Muscle layer of duodenum (tissue), 2 donors: ENCODE data around the gene PZP.
A peak's percentile ranks its signal among the peaks of the same experiment; 100 is the strongest.
"Not testable (repeated sequence)": the region's sequence is repeated elsewhere in the genome, so short reads cannot be mapped to it uniquely, and the experiment has no call there.

Source experiments
- H3K27ac ChIP-seq: one replicate; pipeline ENCODE4 v1.7.0; 2013; ENCODE audit warnings: mild to moderate bottlenecking, low read length
- H3K27me3 ChIP-seq: one replicate; pipeline ENCODE4 v1.7.0; 2013; ENCODE audit warnings: low read depth, mild to moderate bottlenecking, control low read depth, low read length
- H3K36me3 ChIP-seq, 2 donors: one replicate each; pipeline ENCODE4 v1.7.0; 2013; ENCODE audit warnings: low read length in 2 of 2, control low read depth in 1 of 2, mild to moderate bottlenecking in 1 of 2; ENCODE audit not compliant: insufficient read depth in 2 of 2, control insufficient read depth in 1 of 2
- H3K4me1 ChIP-seq, 2 donors: one replicate each; pipeline ENCODE4 v1.7.0; 2013; ENCODE audit warnings: low read length in 2 of 2, mild to moderate bottlenecking in 2 of 2, control low read depth in 1 of 2, moderate library complexity in 1 of 2; ENCODE audit not compliant: insufficient read depth in 2 of 2, control insufficient read depth in 1 of 2
- H3K4me3 ChIP-seq, 2 donors: one replicate each; pipeline ENCODE4 v1.7.0; 2013; ENCODE audit warnings: low read length in 2 of 2, low read depth in 1 of 2, mild to moderate bottlenecking in 1 of 2
- H3K9me3 ChIP-seq, 2 donors: one replicate each; pipeline ENCODE4 v1.7.0; 2013; ENCODE audit warnings: low read length in 2 of 2, control low read depth in 1 of 2, mild to moderate bottlenecking in 1 of 2; ENCODE audit not compliant: control insufficient read depth in 1 of 2
- donor health status: healthy.

PZP gene

DNA sequence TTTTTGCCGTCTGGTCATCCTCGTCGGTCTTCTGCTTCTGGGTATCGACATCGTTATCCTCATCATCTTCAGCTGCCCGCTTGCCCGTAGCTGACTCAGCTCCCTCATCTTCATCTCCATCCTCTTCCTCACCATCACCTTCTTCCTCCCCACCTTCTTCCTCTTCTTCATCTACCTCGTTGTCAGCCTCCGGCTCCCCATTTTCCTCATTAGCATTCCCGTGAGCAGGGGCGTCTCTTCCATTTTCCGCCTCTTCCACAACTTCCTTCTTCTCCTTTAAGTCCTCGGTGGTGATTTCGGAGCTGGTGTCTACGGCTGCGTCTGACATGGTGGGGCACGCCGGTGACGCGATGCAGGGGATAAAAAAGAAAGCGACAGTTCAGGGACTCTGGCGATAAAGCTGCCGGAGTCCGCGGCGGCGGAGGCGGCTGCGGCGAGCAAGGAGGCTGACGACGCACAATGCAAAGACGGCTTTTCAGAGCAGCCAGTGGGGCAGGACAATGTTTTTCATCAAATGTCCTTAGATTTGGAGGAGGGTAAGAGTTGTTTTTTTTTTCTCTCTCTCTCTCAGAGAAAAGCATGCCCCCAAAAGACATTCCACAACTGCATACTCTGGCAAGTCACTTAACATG, 31.9 kb upstream of the PZP start:
- not testable (repeated sequence) for H3K9me3 ChIP-seq, H3K36me3 ChIP-seq, H3K4me1 ChIP-seq, H3K27me3 ChIP-seq
- peak overlapping the region; percentile 54 to 59 for H3K4me3 ChIP-seq
- H3K27ac ChIP-seq: peak overlapping the region; percentile 7

DNA sequence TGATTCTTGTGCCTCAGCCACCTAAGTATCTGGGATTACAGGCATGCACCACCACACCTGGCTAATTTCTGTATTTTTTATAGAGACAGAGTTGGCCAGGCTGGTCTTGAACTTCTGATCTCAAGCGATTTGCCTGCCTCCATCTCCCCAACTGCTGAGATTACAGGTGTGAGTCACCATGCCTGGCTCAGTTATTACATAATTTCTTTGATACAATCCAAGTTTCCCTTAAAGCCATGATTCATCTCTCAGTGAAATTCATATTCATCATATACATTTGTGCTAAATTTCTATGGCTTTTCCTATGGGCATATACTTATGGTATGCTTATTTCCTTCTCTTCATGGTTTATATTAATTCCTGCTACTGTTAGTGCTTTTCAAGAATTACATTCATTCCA, 29.1 kb upstream of the PZP start:
- no peaks in the 10 kb centered on the region for H3K4me1 ChIP-seq
- no peaks in the 10 kb centered on the region for H3K9me3 ChIP-seq
- H3K4me3 ChIP-seq: no peak overlapping the region
- H3K27me3 ChIP-seq: no peaks in the 10 kb centered on the region
- H3K27ac ChIP-seq: no peak overlapping the region
- no peaks in the 10 kb centered on the region for H3K36me3 ChIP-seq

DNA sequence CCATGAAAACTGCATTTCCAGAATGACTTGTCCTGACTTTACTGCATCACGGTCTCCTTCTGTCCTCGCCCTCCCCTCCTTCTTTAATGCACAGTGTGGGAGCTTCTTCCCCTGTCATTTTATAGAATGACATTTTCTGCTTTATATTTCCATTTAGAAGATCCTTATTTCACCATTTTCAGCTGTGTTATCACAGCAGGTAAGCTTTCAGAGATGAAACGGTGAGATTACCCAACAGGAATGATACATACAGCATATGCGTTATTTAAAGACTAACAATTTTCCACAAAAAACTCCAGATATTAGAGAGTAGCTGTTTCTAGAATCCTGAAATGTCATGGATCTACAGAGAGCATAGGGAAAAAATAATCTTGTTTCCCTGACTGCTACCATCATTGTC, 27.3 kb upstream of the PZP start:
- Histone ChIP-seq H3K4me1 (no peaks in the 10 kb centered on the region), H3K4me3 (no peak overlapping the region), H3K36me3 (no peaks in the 10 kb centered on the region), H3K9me3 (no peaks in the 10 kb centered on the region), H3K27ac (no peak overlapping the region), H3K27me3 (no peaks in the 10 kb centered on the region)

DNA sequence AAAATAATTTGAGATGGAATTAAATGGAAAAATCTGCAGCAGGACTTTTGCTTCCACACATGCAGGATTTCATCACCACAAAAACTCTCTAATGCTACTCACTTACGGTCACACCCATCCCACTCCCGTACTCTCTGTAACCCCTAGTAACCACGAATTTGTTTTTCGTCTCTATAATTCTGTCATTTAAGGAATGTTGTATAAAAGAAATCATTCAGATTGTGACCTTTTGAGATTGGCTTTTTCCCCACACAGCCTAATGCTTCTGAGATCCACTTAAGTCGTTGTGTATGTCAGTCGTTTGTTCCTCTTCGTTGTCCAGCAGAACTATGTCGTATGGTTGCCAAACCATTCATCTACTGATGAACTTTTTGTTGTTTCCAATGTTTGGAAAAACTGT, 19.8 kb upstream of the PZP start:
- Histone ChIP-seq H3K9me3 (no peaks in the 10 kb centered on the region), H3K27me3 (no peaks in the 10 kb centered on the region), H3K27ac (no peak overlapping the region), H3K4me1 (no peaks in the 10 kb centered on the region), H3K4me3 (no peak overlapping the region), H3K36me3 (no peaks in the 10 kb centered on the region)

DNA sequence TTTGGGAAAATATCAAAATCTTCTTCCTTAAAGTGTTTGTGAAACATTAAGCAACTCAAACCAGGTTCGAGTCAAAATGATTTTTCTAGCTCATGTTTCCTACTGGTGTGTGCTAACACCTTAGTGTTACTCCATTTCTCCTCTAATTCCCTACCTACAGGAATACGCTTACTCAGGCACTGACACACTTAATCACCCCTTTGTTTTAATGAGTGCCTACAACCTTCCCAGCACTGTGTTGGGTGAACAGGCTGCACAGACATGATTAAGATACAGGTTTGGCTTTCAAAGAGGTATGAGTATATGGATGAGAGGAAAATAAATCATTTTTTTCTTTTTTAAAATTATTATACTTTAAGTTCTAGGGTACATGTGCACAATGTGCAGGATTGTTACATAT, 15.6 kb upstream of the PZP start:
- H3K4me1 ChIP-seq: no peaks in the 10 kb centered on the region
- H3K27me3 ChIP-seq: no peaks in the 10 kb centered on the region
- H3K9me3 ChIP-seq: no peaks in the 10 kb centered on the region
- H3K4me3 ChIP-seq: no peak overlapping the region
- no peaks in the 10 kb centered on the region for H3K36me3 ChIP-seq
- H3K27ac ChIP-seq: no peak overlapping the region

DNA sequence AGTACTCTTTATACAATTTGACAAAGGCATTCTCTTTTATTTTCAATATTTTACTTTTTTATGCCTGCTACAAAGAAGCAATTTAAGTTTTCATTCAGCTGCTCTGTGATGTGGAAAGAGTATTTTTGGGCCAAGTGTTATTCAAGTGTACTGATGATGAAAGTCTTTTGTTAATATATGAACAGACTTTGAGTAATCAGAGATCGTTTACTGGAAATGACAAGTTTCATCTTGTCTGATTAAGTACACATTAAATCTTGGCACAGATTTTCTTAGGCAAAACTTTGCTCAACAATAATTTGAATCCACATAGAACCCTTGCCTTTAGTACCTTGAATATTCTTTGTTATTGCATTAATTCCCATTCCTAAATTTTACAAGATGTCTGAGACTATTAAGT, 13.3 kb upstream of the PZP start:
- no peak overlapping the region for H3K4me3 ChIP-seq
- no peaks in the 10 kb centered on the region for H3K27me3 ChIP-seq
- no peak overlapping the region for H3K27ac ChIP-seq
- no peaks in the 10 kb centered on the region for H3K4me1 ChIP-seq
- no peaks in the 10 kb centered on the region for H3K9me3 ChIP-seq
- H3K36me3 ChIP-seq: no peaks in the 10 kb centered on the region

DNA sequence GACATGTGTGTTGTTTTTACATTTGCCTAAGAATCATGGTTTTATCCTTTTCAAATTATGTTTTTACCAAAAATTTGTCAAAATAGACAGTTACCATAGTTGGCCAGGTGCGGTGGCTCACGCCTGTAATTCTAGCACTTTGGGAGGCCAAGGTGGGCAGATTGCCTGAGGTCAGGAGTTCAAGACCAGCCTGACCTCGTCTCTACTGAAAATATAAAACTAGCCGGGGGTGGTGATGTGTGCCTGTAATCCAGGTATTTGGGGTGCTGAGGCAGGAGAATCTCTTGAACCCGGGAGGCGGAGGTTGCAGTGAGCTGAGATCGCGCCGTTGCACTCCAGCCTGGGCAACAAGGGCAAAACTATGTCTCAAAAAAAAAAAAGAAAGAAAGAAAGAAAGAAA, 12.8 kb upstream of the PZP start:
- H3K9me3 ChIP-seq, H3K4me1 ChIP-seq, H3K27ac ChIP-seq, H3K36me3 ChIP-seq, H3K4me3 ChIP-seq, H3K27me3 ChIP-seq: not testable (repeated sequence)

DNA sequence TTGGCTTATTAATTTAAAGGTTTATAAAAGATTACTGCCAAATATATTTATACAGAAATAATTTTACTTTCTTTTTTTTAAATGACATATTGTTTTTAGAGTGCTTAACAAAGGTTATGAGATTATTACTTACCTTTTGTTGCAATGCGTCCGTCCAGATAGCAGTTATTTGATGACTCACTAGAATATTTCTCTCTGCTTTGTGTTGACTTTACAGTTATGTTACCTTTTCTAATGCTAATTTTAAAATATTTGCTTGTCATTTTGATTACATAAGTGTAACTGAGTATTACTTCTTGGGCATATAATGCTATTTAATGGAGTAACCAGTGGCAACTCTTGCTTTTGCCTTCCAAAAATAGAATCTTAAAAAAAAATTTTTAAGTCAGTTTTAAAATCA, 6.3 kb upstream of the PZP start:
- no peaks in the 10 kb centered on the region for H3K36me3 ChIP-seq
- no peaks in the 10 kb centered on the region for H3K4me1 ChIP-seq
- no peak overlapping the region for H3K27ac ChIP-seq
- no peak overlapping the region for H3K4me3 ChIP-seq
- H3K27me3 ChIP-seq: no peaks in the 10 kb centered on the region
- no peaks in the 10 kb centered on the region for H3K9me3 ChIP-seq

DNA sequence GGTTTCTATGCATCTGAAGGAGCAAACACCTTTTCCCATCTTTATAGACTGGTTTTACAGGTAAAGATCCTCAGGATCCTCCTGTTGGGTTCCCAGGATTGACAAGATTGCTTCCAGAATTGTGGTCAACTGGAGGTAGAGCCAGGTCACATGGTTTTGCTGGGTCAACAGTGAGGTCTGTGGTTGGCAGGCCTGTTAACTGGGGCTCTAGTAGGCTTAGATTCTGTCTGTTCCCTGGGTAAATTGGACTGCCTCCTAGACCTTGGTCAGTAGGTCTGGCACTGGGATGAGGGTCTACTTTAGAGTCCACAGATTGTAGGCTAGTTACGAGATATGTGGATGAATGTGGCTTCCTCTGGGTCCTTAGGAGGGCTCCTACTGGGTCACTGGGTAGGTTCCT, 3.5 kb upstream of the PZP start:
- no peak overlapping the region for H3K4me3 ChIP-seq
- H3K9me3 ChIP-seq: no peaks in the 10 kb centered on the region
- no peaks in the 10 kb centered on the region for H3K27me3 ChIP-seq
- no peaks in the 10 kb centered on the region for H3K36me3 ChIP-seq
- no peak overlapping the region for H3K27ac ChIP-seq
- H3K4me1 ChIP-seq: no peaks in the 10 kb centered on the region

DNA sequence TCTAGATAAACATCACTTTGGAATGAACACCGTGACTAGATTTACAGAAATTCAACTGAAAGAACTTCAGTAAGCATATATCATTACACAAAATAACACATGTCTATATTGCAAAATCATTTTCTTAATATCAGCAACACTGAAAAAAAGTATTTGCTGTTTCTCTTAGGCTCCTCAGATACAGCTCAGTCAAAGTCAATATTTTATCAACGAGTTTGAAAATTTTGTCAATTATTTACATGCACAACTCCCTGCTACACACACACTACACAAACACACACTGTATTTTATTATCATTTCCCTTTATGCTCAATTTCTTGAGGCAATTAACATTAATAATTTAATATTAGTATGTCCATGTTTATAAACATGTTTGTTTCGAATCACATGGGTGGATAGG, 3.8 kb downstream of the PZP start:
- no peaks in the 10 kb centered on the region for H3K36me3 ChIP-seq
- no peaks in the 10 kb centered on the region for H3K27me3 ChIP-seq
- no peaks in the 10 kb centered on the region for H3K4me1 ChIP-seq
- H3K4me3 ChIP-seq: no peak overlapping the region
- H3K9me3 ChIP-seq: no peaks in the 10 kb centered on the region
- H3K27ac ChIP-seq: no peak overlapping the region

DNA sequence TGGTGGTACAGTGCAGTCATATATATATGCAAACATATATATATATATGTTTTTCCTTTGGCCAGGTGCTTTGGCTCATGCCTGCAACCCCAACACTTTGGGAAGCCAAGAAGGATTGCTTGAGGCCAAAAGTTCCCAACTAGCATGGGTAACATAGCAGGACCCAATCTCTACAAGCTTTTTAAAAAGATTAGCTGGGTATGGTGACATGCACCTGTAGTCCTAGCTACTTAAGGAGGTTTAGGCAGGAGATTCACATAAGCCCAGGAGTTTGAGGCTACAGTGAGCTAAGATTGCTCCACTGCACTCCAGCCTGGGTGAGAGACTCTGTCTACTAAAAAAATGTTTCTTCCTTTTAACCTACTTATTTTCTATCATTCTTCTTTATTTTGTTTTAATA, 10.2 kb downstream of the PZP start:
- H3K4me3 ChIP-seq: no peak overlapping the region
- no peaks in the 10 kb centered on the region for H3K4me1 ChIP-seq
- H3K36me3 ChIP-seq: no peaks in the 10 kb centered on the region
- H3K9me3 ChIP-seq: no peaks in the 10 kb centered on the region
- H3K27ac ChIP-seq: no peak overlapping the region
- no peaks in the 10 kb centered on the region for H3K27me3 ChIP-seq

DNA sequence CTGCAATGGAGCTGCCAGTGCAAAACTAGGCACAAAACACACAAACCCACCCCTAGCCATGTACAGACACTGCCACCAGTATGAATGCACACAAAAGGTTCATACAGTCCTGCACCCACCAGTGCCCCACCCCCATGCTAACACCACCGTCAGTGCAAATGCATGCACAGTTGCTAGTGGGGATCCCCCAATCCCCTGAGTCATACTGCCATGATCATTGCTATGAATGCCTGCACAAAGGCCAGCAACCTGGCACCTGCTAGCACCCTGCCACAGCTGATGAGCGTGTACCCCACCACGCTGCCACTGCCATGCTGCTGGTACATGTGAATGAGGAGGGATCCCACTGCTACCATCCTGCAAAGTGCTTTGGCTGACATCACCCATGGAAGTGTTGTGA, 23.9 kb downstream of the PZP start:
- H3K4me3 ChIP-seq: no peak overlapping the region
- no peaks in the 10 kb centered on the region for H3K36me3 ChIP-seq
- no peaks in the 10 kb centered on the region for H3K9me3 ChIP-seq
- no peak overlapping the region for H3K27ac ChIP-seq
- no peaks in the 10 kb centered on the region for H3K27me3 ChIP-seq
- H3K4me1 ChIP-seq: no peaks in the 10 kb centered on the region
